ENCODE results near the gene RGS12. TPM values are rescaled to one million over a fixed set of nuclear protein-coding genes. Genes with fewer than 3 reads are reported as not detected.

The RGS12 gene
- total RNA-seq, 1 donor from 2014 or later = 34.2 TPM

DNA sequence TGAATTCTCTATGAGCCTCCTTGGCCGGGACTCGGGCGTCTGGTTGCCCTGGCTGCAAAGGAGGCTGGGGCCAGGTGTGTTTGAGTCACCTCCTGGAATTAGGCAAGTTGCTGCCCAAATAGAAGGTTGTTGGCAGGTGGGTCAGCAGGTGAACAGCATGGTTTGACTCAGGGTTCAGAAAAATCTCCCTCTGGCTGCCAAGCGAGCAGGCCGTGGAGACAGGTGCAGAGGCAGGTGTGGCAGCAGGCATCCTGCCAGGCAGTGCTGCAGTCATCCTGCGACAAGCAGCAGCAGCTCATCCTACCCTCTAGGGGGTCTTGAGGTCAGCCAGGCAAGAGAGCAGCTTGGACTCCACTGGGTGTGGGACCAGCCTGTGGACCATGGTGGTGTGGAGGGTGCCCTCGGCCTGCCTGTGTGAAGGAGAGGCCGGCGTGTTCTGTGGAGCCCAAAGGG lies 35.7 kb upstream of the RGS12 start:
- FAIRE-seq = no peak
- Histone ChIP-seq H3K4me3 (ENCODE audit: low read depth, low read length) (no peak overlapping the region), H3K36me3 (ENCODE audit: control insufficient read depth, insufficient read depth, low read length) (no peaks in the 10 kb centered on the region), H3K27me3 (ENCODE audit: control insufficient read depth, insufficient read depth, low read length) (peaks cover 3% of the 10 kb centered on the region)
- TF ChIP-seq, protein P1, sequence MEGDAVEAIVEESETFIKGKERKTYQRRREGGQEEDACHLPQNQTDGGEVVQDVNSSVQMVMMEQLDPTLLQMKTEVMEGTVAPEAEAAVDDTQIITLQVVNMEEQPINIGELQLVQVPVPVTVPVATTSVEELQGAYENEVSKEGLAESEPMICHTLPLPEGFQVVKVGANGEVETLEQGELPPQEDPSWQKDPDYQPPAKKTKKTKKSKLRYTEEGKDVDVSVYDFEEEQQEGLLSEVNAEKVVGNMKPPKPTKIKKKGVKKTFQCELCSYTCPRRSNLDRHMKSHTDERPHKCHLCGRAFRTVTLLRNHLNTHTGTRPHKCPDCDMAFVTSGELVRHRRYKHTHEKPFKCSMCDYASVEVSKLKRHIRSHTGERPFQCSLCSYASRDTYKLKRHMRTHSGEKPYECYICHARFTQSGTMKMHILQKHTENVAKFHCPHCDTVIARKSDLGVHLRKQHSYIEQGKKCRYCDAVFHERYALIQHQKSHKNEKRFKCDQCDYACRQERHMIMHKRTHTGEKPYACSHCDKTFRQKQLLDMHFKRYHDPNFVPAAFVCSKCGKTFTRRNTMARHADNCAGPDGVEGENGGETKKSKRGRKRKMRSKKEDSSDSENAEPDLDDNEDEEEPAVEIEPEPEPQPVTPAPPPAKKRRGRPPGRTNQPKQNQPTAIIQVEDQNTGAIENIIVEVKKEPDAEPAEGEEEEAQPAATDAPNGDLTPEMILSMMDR (IDR thresholded peaks at IDR 0.05; ENCODE audit: insufficient read depth, low read length, severe bottlenecking) = no peak
- DNase-seq (ENCODE audit: low read depth) = peak; percentile 60

DNA sequence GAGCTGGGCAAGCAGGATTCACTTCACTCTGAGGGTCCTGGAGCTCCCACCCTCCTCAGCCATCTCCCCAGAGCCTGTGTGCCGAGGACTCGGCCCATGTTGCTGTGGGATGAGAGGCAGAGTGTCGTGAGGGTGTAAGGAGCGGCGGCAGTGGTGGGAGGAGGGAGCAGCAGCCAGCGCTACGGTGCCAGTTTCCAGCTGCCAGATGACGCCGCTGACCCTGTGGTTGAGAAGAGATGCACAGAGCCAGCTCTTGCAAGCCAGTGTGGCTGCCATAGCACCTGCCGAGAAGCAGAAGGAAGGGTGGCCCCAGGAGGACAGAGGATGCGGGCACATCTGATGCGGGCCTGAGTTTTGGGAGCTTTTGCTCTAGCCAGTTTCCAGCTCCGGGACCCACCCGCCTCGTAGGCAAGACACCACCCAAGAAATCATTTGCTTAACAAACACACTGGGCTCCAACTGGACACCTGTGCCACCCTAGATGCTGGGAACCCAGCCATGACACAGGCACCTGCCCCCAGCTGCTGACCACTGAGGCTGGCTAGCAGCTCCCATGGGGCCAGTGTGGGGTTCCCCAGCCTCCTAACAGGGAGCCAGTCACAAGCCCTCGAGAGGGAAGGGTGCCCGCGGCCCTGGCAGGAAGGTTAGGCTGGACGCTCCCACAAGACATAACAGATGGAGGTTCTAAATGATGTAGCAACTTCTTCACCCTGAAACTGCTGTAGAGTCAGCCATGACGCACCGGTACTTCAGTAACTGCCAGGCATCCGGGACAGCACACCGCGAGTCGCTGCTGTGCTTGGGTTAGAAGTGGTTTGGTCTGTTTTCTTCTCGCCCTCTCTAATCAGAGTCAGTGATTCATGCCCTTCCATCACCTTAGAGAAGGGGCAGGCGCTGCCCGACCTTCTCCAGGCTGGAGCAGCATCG lies 35.0 kb upstream of the RGS12 start:
- no peaks in the 10 kb centered on the region for H3K36me3 ChIP-seq (ENCODE audit: control insufficient read depth, insufficient read depth, low read length)
- H3K27me3 ChIP-seq (ENCODE audit: control insufficient read depth, insufficient read depth, low read length) = peaks cover 3% of the 10 kb centered on the region
- DNase-seq (ENCODE audit: low read depth) (peak; percentile 83), FAIRE-seq (peak; percentile 95)
- TF ChIP-seq, protein P1 (IDR thresholded peaks at IDR 0.05; ENCODE audit: insufficient read depth, low read length, severe bottlenecking) = no peak
- H3K4me3 ChIP-seq (ENCODE audit: low read depth, low read length) = no peak overlapping the region

DNA sequence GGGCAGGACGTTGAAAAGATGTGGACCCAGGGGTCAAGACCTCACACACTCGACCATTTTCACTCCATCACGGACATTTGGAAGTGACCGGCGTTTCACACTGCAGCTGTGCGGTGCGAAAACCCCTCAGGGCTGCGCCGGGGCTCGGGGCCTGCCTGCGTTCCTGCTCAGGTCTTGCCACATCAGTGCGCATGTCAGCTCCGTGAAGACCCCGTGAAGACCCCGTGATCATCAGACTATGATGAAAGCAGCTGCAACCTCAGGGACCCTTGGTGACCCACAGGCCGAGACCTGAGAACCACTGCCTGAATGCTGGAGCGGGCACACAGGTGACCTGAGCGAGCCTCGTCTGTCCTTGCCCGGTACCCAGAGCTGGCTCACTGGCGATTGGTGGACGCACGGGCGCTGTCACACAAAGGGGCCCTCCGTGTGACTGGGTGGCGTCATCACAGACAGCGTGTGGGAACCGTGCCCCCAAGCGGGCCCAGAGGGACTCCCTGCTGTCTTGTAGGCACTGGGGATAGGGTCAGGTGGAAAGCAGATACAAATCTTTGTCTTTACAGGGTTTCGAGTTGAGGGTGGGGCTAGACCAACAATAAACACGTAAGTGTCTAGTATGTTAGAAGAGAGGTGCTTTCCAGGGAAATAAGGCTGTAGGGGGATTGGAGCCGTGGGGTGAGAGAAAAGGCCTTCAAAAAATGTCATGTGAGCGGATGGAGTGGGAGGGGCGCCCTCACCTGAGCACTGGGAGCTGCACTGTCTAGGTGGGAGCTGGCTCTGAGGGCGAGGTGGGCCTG lies 31.2 kb upstream of the RGS12 start:
- no peaks in the 10 kb centered on the region for H3K36me3 ChIP-seq (ENCODE audit: control insufficient read depth, insufficient read depth, low read length)
- no peak overlapping the region for H3K4me3 ChIP-seq (ENCODE audit: low read depth, low read length)
- TF ChIP-seq, protein P1 (IDR thresholded peaks at IDR 0.05; ENCODE audit: insufficient read depth, low read length, severe bottlenecking) = no peak
- H3K27me3 ChIP-seq (ENCODE audit: control insufficient read depth, insufficient read depth, low read length) = peaks cover 6% of the 10 kb centered on the region
- DNase-seq (ENCODE audit: low read depth) (no peak), FAIRE-seq (no peak)

DNA sequence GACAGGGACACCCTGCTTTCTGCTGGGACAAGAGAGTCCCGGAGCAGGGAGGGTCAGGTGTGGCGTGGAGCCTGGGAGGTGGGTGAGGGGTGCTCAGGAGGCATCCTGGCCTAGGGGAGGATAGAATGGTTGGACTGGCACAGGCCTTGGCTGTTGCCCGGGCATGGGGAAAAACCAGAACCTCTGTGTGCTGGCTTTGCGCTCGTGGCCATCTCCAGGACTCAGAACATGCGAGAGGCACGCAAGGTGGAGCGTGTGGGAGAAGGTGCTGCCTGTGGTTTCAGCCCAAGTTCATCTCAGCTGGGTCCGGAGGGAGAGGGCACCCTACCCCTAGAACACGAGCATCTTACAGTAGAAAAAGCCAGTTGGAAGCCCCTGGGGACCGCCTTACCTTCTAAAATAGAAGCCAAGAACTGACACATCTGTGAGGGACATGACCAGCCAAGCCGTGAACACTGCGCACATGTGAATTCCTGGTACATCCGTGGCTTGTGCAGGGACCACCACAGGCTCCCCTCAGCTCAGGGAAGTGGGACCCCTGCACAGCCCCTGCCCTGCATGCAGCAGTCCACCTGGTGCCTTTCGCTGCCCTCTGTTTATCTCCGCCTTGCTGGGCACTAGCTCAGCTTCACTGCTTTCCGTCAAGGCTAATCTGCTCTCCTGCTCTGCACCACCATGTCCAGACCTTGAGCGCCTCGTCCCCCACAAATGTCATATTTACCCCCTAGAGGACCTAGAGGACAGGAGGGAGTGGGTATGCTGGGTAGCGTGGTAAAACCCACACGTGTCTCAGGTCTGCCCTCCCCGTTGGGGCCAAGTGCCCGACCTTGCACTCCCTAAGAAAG lies 30.4 kb upstream of the RGS12 start:
- DNase-seq (ENCODE audit: low read depth) (no peak), FAIRE-seq (peak; percentile 13)
- H3K36me3 ChIP-seq (ENCODE audit: control insufficient read depth, insufficient read depth, low read length) = no peaks in the 10 kb centered on the region
- H3K27me3 ChIP-seq (ENCODE audit: control insufficient read depth, insufficient read depth, low read length) = peaks cover 6% of the 10 kb centered on the region
- no peak overlapping the region for H3K4me3 ChIP-seq (ENCODE audit: low read depth, low read length)
- TF ChIP-seq, protein P1 (IDR thresholded peaks at IDR 0.05; ENCODE audit: insufficient read depth, low read length, severe bottlenecking) = no peak

DNA sequence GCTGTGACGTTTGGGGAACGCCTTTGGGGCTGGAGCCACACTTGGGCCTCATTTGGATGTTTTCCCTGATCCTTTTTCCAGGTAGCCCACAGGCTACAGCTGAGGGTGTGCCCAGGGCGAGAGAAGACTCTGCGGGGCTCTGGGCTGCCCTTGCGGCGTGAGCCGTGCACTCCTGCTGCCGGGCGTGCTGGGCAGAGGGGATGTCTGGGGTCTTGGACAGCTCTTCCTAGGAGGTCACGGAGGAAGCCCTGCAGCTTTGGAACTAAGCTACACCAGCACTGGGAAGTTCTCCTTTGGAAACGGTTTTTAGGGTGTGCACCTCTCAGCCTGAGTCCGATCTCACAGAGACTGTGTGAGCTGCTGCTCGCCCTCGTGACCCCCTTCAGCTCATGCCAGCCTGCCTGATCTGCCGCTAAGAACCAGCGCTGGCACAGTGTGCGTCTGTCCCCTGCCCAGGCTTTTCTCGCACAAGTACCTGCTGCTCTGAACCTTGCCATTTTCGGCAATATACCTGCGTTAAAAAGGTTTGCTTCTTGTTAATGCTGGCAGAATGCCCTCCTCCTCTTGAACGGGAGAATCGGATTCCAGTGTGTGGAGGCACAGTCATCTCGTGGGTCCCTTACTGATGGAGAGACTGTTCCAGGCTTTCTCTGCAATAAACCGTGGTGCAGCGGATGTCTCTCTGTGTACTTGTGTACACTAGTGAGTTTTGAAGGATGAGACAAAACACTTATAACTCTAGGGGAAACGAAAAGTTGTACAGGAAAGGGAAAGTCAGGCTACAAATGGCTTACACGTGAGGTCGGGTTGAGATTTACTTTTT lies 29.6 kb upstream of the RGS12 start:
- FAIRE-seq = peak; percentile 43
- Histone ChIP-seq H3K27me3 (ENCODE audit: control insufficient read depth, insufficient read depth, low read length) (peaks cover 6% of the 10 kb centered on the region), H3K36me3 (ENCODE audit: control insufficient read depth, insufficient read depth, low read length) (no peaks in the 10 kb centered on the region), H3K4me3 (ENCODE audit: low read depth, low read length) (no peak overlapping the region)
- TF ChIP-seq, protein P1 (IDR thresholded peaks at IDR 0.05; ENCODE audit: insufficient read depth, low read length, severe bottlenecking) = no peak
- DNase-seq (ENCODE audit: low read depth) = no peak

Data from bronchial epithelial cell (primary cell).